Measurements from ENCODE around the gene OR9A4.

OR9A4 gene

DNA sequence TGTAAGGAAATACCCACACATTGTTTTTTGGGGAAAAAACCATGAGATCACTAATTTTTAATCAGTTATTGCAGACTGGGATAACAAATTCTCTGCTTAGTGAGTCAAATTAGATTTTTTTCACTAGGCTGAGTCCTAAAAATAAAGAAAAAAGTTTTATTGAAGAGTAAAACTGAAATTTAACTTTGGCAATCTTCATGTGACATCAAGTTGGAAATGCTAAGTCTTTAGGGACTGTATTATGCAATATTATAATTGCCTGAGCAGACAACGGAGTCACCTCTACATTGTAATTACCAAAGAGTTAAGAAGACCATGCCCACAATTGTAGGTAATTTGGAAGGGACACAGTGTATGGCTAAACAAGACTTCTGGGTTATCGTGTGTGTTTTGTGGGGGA lies 32.8 kb downstream of the OR9A4 start:
- DNase-seq = no peak

DNA sequence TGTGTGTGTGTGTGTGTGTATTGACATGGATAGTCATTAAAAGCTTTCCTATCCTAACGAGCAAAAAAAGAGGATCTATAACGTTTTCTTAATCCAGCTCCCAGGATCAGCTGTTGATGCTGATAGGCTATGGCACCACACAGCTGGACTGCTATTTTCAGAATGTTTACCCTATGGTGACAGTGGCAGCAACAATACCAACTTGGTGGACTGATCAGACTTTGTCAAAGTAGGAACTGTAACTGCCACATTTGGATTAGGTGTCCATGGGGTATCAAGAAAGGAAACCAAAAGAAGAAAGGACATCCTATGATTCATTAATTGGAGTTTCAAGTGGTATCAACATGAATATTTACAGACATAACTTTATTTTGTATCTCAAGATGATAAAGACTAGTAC lies 33.3 kb downstream of the OR9A4 start:
- DNase-seq = no peak

DNA sequence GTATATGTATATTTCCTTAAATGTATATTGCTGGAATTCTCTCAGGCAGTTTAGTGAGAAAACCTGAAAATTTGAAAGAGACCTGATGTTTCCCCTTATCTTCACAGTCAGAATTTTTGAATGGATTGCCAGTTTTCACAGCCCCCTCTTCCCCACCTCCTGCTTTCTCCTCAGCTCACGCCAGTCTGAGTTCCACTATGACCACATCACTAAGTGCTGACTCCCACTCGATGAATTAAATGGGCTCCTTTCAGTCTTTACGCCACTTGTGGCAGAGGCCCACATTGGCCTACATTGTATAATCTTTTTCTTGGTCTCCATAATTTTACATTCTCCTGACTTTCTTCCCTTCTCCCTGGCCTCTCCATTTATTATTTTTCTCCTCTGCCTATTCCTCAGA lies 33.7 kb downstream of the OR9A4 start:
- no peak for DNase-seq

DNA sequence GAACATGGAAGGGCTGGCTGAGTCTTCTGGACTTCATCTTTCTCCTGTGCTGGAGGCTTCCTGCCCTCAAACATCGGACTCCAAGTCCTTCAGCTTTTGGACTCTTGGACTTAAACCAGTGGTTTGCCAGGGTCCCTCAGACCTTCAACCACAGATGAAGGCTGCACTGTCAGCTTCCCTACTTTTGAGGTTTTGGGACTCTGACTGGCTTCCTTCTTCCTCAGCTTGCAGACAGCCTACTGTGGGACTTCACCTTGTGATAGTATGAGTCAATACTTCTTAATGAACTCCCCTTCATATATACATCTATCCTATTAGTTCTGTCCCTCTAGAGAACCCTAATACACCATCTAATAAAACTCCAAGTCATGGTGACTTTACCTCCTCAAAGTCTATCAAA lies 34.6 kb downstream of the OR9A4 start:
- DNase-seq = no peak

DNA sequence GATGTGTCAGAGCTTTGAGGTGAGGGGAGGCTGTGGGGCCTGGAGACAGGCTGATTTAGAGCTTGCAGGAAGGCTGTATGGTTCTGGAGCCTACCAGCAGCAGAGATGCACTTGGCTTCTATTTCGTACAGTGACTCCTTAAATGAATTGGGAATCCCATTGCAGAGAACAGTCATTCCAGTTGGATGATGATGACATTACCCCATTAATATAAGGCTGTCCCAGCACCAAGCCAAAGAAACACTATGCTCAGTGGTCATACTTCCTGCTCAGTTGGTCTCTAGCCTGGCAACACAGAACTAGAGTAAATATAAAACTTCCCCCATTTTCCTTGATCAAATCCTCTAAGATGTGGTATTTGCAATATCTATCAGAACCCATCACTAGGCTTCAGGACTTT lies 36.3 kb downstream of the OR9A4 start:
- no peak for DNase-seq

DNA sequence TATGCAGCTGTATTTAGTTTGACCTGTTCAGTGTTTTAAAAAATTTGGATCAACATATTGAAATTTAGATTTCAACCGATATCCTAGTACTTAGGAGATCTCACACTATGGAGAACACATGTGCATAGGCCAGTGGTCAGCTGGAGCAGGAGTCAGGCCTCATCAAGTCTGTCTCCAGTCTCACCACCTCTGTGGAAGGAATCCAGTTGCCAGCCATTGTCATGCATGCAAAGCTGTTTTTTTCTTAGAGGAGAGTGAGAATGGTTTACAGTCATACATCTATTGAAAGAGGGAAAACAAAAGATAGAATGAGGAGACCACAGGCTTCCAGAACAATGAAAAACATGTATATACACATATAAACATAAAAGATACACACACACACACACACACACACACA lies 38.1 kb downstream of the OR9A4 start:
- no peak for DNase-seq

DNA sequence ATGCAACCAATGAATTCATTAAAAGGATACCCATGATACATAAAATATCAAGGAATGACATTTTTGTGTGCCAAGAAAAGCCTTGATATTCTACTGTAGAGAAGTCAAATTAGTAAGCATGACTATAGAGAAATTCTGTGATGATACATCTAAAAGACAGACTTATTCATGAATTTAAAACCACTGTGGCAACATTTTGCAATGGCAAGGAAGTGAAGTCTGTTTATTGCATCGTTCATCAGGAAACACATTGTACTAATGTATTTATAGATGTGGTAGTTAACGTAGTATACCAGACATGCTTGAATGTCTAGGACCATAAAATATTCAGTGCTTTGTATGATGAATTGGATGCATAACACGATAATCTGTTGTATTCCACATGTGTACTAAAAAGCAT lies 39.9 kb downstream of the OR9A4 start:
- no peak for DNase-seq

DNA sequence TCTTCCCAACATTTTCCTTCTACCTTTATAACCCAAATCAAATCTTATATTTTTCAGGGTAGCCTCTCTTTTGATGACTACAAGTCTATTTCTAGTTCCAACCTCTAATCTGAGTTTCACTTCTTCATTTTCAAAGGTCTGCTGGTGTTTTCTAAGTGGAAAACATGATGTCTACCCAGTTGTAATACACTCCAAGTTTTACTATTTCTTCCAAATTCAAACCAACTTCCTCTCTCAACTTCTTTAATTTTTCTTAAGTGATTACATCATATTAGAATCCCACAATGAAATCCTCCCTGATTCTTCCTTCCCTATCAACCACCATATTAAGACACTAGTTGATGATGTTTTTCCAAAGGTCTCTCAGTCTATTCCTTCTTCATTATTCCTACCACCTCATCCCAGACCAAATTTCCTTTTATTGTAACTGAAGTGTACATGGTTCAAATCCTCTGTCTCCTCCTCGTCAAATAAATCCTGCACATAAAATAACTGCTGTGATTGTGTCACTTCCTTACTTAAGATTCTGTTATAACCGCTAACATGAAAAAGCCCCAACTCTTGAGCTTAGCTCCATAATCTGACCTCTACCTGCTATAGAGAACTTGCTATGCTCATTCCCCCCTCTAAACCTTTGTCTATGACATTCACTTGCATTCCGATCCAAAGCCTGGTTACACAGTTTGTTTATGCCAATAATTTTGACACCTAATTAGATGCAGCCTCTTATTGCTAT lies 44.7 kb downstream of the OR9A4 start:
- DNase-seq = no peak

Data from activated T-cell treated with anti-CD3 and anti-CD28 coated beads, Interleukin-2, amount 50 U/mL, for 1 hour (primary cell).